GM21723 (cell line): ENCODE data around the gene FLG2.
"Not testable (repeated sequence)": the region's sequence is repeated elsewhere in the genome, so short reads cannot be mapped to it uniquely, and the experiment has no call there.

ENCODE experiments used
- ATAC-seq: cut with Tn5 transposase; IDR thresholded peaks from one replicate; pipeline ENCODE4 v1.9.1; 2021; ENCODE audit warnings: mild to moderate bottlenecking, moderate library complexity; ENCODE audit not compliant: unreplicated experiment

Gene FLG2

GRCh38 chr1:152313319-152313801 lies 46.4 kb downstream of the FLG2 start:
- ATAC-seq, result no peak

GRCh38 chr1:152312169-152312568 lies 47.6 kb downstream of the FLG2 start:
- not testable (repeated sequence) for ATAC-seq

GRCh38 chr1:152309955-152310354 lies 49.9 kb downstream of the FLG2 start:
- no peak for ATAC-seq

- not testable (repeated sequence) for ATAC-seq
Measured at GRCh38 chr1:152309320-152309901, 50.4 kb downstream of the FLG2 start.

GRCh38 chr1:152308758-152309157 lies 51.0 kb downstream of the FLG2 start:
- ATAC-seq, result not testable (repeated sequence)

GRCh38 chr1:152307970-152308369 lies 51.8 kb downstream of the FLG2 start:
- ATAC-seq, result not testable (repeated sequence)

- ATAC-seq, result not testable (repeated sequence)
Measured at GRCh38 chr1:152306123-152306522, 53.7 kb downstream of the FLG2 start.

GRCh38 chr1:152304773-152305172 lies 55.0 kb downstream of the FLG2 start:
- ATAC-seq, result not testable (repeated sequence)

GRCh38 chr1:152303139-152303872 lies 56.5 kb downstream of the FLG2 start:
- not testable (repeated sequence) for ATAC-seq
